SKM-1 treated with dmso at 0.1 percent for 144 hours (cell line): ENCODE data around the gene CELSR1.
"Not testable (repeated sequence)": the region's sequence is repeated elsewhere in the genome, so short reads cannot be mapped to it uniquely, and the experiment has no call there.

Experiments used
- DNase-seq: peaks from one replicate; lab custom pipeline; 2025; ENCODE audit not compliant: unreplicated experiment; lab: John Stamatoyannopoulos, UW

CELSR1 gene

GRCh38 chr22:46483353-46483752 is 54.1 kb downstream of the CELSR1 start:
- no peak for DNase-seq

GRCh38 chr22:46482056-46482675 is 55.3 kb downstream of the CELSR1 start:
- DNase-seq = peak; percentile 15

GRCh38 chr22:46481386-46481785 is 56.0 kb downstream of the CELSR1 start:
- DNase-seq = no peak

GRCh38 chr22:46480396-46480795 is 57.0 kb downstream of the CELSR1 start:
- no peak for DNase-seq

GRCh38 chr22:46479046-46479445 is 58.4 kb downstream of the CELSR1 start:
- DNase-seq = no peak

- no peak for DNase-seq
Measured at GRCh38 chr22:46478083-46478551, 59.3 kb downstream of the CELSR1 start.

- DNase-seq = no peak
Measured at GRCh38 chr22:46476547-46476941, 60.9 kb downstream of the CELSR1 start.

GRCh38 chr22:46473896-46474557 is 63.4 kb downstream of the CELSR1 start:
- DNase-seq = no peak

- DNase-seq = no peak
Measured at GRCh38 chr22:46473021-46473779, 64.2 kb downstream of the CELSR1 start.

GRCh38 chr22:46472722-46473016 is 64.8 kb downstream of the CELSR1 start:
- DNase-seq = no peak

GRCh38 chr22:46471901-46472721 is 65.3 kb downstream of the CELSR1 start:
- DNase-seq = no peak

- DNase-seq = not testable (repeated sequence)
Measured at GRCh38 chr22:46471330-46471729, 66.1 kb downstream of the CELSR1 start.

GRCh38 chr22:46469711-46470110 is 67.7 kb downstream of the CELSR1 start:
- DNase-seq = no peak

- DNase-seq = no peak
Measured at GRCh38 chr22:46467006-46467405, 70.4 kb downstream of the CELSR1 start.

GRCh38 chr22:46466255-46466676 is 71.2 kb downstream of the CELSR1 start:
- no peak for DNase-seq

- no peak for DNase-seq
Measured at GRCh38 chr22:46465793-46466192, 71.6 kb downstream of the CELSR1 start.

- no peak for DNase-seq
Measured at GRCh38 chr22:46465345-46465720, 72.1 kb downstream of the CELSR1 start.

- no peak for DNase-seq
Measured at GRCh38 chr22:46464701-46465344, 72.6 kb downstream of the CELSR1 start.

GRCh38 chr22:46464296-46464695 is 73.1 kb downstream of the CELSR1 start:
- no peak for DNase-seq

- DNase-seq = no peak
Measured at GRCh38 chr22:46463435-46464227, 73.8 kb downstream of the CELSR1 start.
